ENCODE results near the gene ZNF202. TPM values are rescaled to one million over a fixed set of nuclear protein-coding genes. Genes with fewer than 3 reads are reported as not detected.
"Not testable (repeated sequence)": the region's sequence is repeated elsewhere in the genome, so short reads cannot be mapped to it uniquely, and the experiment has no call there.

The ZNF202 gene
- total and polyA plus RNA-seq, 5 experiments from 2014 or later = 5.3 to 30.4 (median 13.2) TPM

DNA sequence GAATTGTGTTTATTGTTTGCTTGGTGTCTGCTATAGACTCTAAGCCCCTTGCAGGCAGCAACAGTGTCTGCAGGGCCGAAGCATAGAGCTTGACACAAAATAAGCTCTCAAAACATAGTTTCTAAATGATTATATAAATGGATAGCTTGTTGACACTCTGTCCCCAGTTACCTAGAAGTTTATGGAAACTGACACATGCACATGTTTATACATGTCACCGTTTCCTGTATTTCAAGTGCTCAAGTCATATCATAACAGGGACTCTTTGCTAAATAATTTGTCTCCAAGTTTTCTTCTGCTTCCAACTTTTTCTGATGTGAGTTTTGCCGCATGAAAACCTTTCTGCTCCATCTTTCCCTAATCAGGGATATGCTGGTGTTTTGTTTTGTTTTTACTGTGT lies 16.5 kb upstream of the ZNF202 start:
- H3K27ac Mint-ChIP-seq = no peak overlapping the region
- peaks cover 0 to 12% (median 11%) of the 10 kb centered on the region in 3 donors for H3K36me3 Mint-ChIP-seq
- POLR2A ChIA-PET = no interaction called here
- peaks cover under 1 to 17% (median 11%) of the 10 kb centered on the region in 9 donors for H3K9me3 Mint-ChIP-seq
- no peaks in the 10 kb centered on the region for H3K4me1 Mint-ChIP-seq
- H3K4me3 Mint-ChIP-seq = no peak overlapping the region
- ATAC-seq (no peak), DNase-seq (no peak)
- H3K27me3 Mint-ChIP-seq = peaks cover 6 to 38% (median 18%) of the 10 kb centered on the region in 5 donors

DNA sequence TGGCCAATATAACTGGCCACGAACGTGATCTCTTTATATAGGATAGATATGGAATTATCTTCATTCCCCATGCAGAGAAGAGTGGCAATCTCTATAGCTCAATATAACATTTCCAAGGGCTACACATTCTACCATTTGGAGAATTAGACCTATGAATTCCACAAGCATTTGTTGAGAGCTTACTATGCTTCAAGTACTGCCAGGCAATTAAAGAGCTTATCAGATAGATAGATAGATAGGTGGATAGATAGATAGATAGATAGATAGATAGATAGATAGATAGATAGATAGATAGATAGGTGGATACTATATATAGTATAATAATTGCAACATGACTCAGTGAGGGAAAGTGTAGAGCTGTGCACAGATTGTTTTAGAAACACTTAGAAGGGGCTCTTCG lies 14.4 kb upstream of the ZNF202 start:
- DNase-seq (no peak), ATAC-seq (no peak)
- no peak overlapping the region for H3K4me3 Mint-ChIP-seq
- peaks cover 0 to under 1% (median 0%) of the 10 kb centered on the region in 9 donors for H3K9me3 Mint-ChIP-seq
- H3K36me3 Mint-ChIP-seq = no peaks in the 10 kb centered on the region
- H3K27ac Mint-ChIP-seq = peak overlapping the region in 1 of 10 donors; percentile 15
- peaks cover 7 to 59% (median 37%) of the 10 kb centered on the region in 5 donors for H3K27me3 Mint-ChIP-seq
- no peaks in the 10 kb centered on the region for H3K4me1 Mint-ChIP-seq
- POLR2A ChIA-PET = no interaction called here

GRCh38 chr11:123755344-123755743 lies 13.9 kb upstream of the ZNF202 start:
- DNase-seq (no peak), ATAC-seq (no peak)
- H3K27ac Mint-ChIP-seq = no peak overlapping the region
- H3K9me3 Mint-ChIP-seq = no peaks in the 10 kb centered on the region
- POLR2A ChIA-PET = no interaction called here
- no peak overlapping the region for H3K4me3 Mint-ChIP-seq
- no peaks in the 10 kb centered on the region for H3K36me3 Mint-ChIP-seq
- peaks cover 9 to 62% (median 39%) of the 10 kb centered on the region in 5 donors for H3K27me3 Mint-ChIP-seq
- H3K4me1 Mint-ChIP-seq = no peaks in the 10 kb centered on the region

DNA sequence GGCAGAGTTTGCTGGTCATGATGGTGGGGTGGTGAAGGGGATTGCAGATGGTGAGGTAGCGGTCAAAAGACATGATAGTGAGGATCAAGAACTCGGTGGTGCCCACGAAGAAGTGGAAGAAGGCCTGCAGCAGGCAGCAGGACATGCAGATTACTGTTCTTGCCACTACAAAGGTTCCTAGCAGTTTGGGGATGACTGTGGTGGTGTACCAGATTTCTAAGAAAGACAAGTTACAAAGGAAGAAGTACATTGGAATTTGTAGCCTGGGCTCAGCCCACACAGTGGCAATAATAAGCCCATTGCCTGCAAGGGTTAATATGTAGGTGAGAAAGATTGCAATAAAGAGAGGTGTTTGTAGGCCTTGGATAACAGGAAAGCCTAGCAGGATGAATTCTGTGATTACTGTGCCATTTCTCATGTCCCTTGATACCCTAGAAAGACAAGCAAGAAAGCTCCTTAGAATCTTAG lies 12.7 kb upstream of the ZNF202 start, which contains the start of gene OR6X1:
Gene OR6X1 (minus strand): TSS at position 418 of the 468 bp plus-strand sequence. CDS start 0 bp downstream, at position 418.
- H3K4me1 Mint-ChIP-seq = no peaks in the 10 kb centered on the region

GRCh38 chr11:123753110-123753509 lies 11.7 kb upstream of the ZNF202 start:
- ATAC-seq (no peak), DNase-seq (no peak)
- POLR2A ChIA-PET = no interaction called here
- H3K9me3 Mint-ChIP-seq = peaks cover 0 to 18% (median 0%) of the 10 kb centered on the region in 9 donors
- no peak overlapping the region for H3K4me3 Mint-ChIP-seq
- no peak overlapping the region for H3K27ac Mint-ChIP-seq
- peaks cover 0 to under 1% (median 0%) of the 10 kb centered on the region in 3 donors for H3K36me3 Mint-ChIP-seq
- H3K27me3 Mint-ChIP-seq = peaks cover 16 to 60% (median 44%) of the 10 kb centered on the region in 5 donors
- H3K4me1 Mint-ChIP-seq = no peaks in the 10 kb centered on the region

More for the DNA sequence above, 12.7 kb upstream of the ZNF202 start, which contains the start of gene OR6X1:
- ATAC-seq (no peak), DNase-seq (no peak)
- Mint-ChIP-seq H3K9me3 (peaks cover 0 to 8% (median 0%) of the 10 kb centered on the region in 9 donors), H3K27ac (no peak within 1 kb of the TSS), H3K27me3 (peaks cover 10 to 62% (median 44%) of the 10 kb centered on the region in 5 donors), H3K4me3 (no peak within 1 kb of the TSS), H3K36me3 (no peaks in the 10 kb centered on the region)
- POLR2A ChIA-PET = no interaction called here

DNA sequence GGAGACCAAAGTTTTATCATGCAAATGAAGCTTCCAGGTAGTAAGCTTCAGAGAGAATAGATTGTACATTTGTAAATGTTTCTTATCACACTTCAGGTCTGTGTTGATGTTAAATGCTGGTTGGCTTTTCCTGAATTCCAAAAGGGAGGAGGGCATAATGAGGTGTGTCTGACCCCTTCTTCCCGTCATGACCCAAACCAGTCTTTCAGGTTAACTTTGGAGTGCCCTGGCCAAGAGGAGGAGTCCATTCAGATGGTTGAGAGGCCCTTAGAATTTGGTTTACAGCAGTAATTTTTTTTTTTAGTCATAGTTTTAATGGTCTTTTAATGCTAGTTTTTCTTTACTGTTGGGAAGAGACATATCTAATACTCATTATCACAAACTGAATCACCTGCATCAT lies 10.3 kb upstream of the ZNF202 start:
- DNase-seq = no peak
- POLR2A ChIA-PET = no interaction called here
- no peak for ATAC-seq
- no peak overlapping the region for H3K27ac Mint-ChIP-seq
- H3K4me1 Mint-ChIP-seq = no peaks in the 10 kb centered on the region
- H3K36me3 Mint-ChIP-seq = peaks cover 0 to 5% (median 0%) of the 10 kb centered on the region in 3 donors
- H3K4me3 Mint-ChIP-seq = no peak overlapping the region
- H3K9me3 Mint-ChIP-seq = peaks cover 0 to 23% (median 0%) of the 10 kb centered on the region in 9 donors
- peaks cover 19 to 59% (median 37%) of the 10 kb centered on the region in 5 donors for H3K27me3 Mint-ChIP-seq

GRCh38 chr11:123748349-123748748 lies 6.9 kb upstream of the ZNF202 start:
- H3K36me3 Mint-ChIP-seq, POLR2A ChIA-PET, DNase-seq, H3K27ac Mint-ChIP-seq, H3K4me3 Mint-ChIP-seq, ATAC-seq, H3K4me1 Mint-ChIP-seq: not testable (repeated sequence)
- peaks cover 0 to 23% (median 0%) of the 10 kb centered on the region in 9 donors for H3K9me3 Mint-ChIP-seq
- peaks cover 19 to 62% (median 28%) of the 10 kb centered on the region in 5 donors for H3K27me3 Mint-ChIP-seq

DNA sequence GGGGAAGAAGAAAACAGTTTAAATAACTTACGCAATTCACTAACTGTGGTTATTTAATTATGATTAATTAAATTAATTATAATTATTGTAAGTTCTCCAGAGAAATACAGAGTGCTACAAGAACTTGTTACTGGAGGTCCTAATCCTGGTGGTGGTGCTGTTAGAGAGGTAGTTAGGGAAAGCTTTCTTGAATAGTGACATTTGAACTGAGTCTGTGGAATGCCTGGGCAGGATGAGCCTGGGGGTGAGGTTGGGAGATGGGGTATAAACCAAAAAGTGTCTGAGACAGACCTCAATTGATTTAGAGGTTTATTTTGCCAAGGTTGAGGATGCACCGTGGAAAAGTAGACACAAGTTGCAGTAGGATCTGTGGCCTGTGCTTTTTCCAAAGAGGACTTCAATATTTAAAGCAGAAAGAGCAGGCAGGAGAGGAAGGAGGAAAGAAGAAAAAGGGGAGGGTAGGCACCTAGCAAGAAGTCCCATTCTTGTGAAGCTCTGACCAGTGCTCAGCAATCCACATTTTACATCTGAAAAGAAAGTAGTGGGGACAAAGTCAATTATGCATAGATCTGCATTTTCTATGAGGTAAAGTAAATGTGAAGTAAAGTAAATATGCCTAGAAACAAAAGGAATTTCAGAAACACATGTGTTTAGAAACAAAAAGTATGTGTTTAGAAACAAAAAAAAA lies 4.4 kb upstream of the ZNF202 start:
- no peak for ATAC-seq
- Mint-ChIP-seq H3K9me3 (peaks cover 0 to 23% (median 0%) of the 10 kb centered on the region in 9 donors), H3K27ac (no peak overlapping the region), H3K4me1 (peaks cover 9 to 13% (median 12%) of the 10 kb centered on the region in 4 donors), H3K27me3 (peaks cover 8 to 40% (median 15%) of the 10 kb centered on the region in 5 donors), H3K36me3 (peaks cover 0 to 5% (median 0%) of the 10 kb centered on the region in 3 donors), H3K4me3 (no peak overlapping the region)
- no peak for DNase-seq
- POLR2A ChIA-PET = interaction anchor here (0.6 kb wide), 1 partner anchor 28 kb away, joined by 3 read pairs; no protein-coding TSS in a partner anchor

- DNase-seq (peak in 1 of 10 donors; percentile 3), ATAC-seq (no peak)
- H3K27me3 Mint-ChIP-seq = peaks cover 0 to 14% (median under 1%) of the 10 kb centered on the region in 5 donors
- H3K36me3 Mint-ChIP-seq = peaks cover under 1 to 12% (median under 1%) of the 10 kb centered on the region in 3 donors
- H3K4me1 Mint-ChIP-seq = peaks cover 22 to 41% (median 35%) of the 10 kb centered on the region in 4 donors
- H3K4me3 Mint-ChIP-seq = peak overlapping the region in 8 of 10 donors; percentile 90 to 99 (median 96)
- peak overlapping the region in 9 of 10 donors; percentile 81 to 99 (median 95) for H3K27ac Mint-ChIP-seq
- peaks cover 0 to under 1% (median 0%) of the 10 kb centered on the region in 9 donors for H3K9me3 Mint-ChIP-seq
- POLR2A ChIA-PET = interaction anchor here (0.7 kb wide), 3 partner anchors 65 to 1811 kb away, joined by 3 to 8 read pairs (median 4); no protein-coding TSS in a partner anchor
Observed at GRCh38 chr11:123742724-123743120, 1.3 kb upstream of the ZNF202 start.

- peak; percentile 13 to 15 for ATAC-seq
- H3K4me3 Mint-ChIP-seq = peak overlapping the region; percentile 90 to 99 (median 96)
- POLR2A ChIA-PET = interaction anchor here (0.7 kb wide), 1 partner anchor 314 kb away, joined by 3 read pairs; no protein-coding TSS in a partner anchor
- H3K4me1 Mint-ChIP-seq = peaks cover 23 to 45% (median 39%) of the 10 kb centered on the region in 4 donors
- peaks cover 0 to 14% (median 2%) of the 10 kb centered on the region in 3 donors for H3K36me3 Mint-ChIP-seq
- H3K27me3 Mint-ChIP-seq = peaks cover 0 to 11% (median 0%) of the 10 kb centered on the region in 5 donors
- no peaks in the 10 kb centered on the region for H3K9me3 Mint-ChIP-seq
- H3K27ac Mint-ChIP-seq = peak overlapping the region; percentile 92 to 99 (median 95)
- DNase-seq = peak in 3 of 10 donors; percentile 0 to 13 (median 12)
Observed at GRCh38 chr11:123742031-123742723, 717 bp upstream of the ZNF202 start.

- H3K27ac Mint-ChIP-seq = peak overlapping the region; percentile 91 to 97 (median 94)
- POLR2A ChIA-PET = interaction anchor here (1.0 kb wide), 1 partner anchor 33 kb away, joined by 3 read pairs; no protein-coding TSS in a partner anchor
- peaks cover 0 to 20% (median 7%) of the 10 kb centered on the region in 3 donors for H3K36me3 Mint-ChIP-seq
- peaks cover 0 to 2% (median 0%) of the 10 kb centered on the region in 5 donors for H3K27me3 Mint-ChIP-seq
- DNase-seq (no peak), ATAC-seq (no peak)
- H3K4me3 Mint-ChIP-seq = peak overlapping the region; percentile 90 to 99 (median 96)
- peaks cover 25 to 50% (median 43%) of the 10 kb centered on the region in 4 donors for H3K4me1 Mint-ChIP-seq
- H3K9me3 Mint-ChIP-seq = no peaks in the 10 kb centered on the region
Observed at GRCh38 chr11:123740787-123741158, 687 bp downstream of the ZNF202 start.

- no peak for ATAC-seq
- no peak overlapping the region for H3K4me3 Mint-ChIP-seq
- POLR2A ChIA-PET = no interaction called here
- DNase-seq = no peak
- no peak overlapping the region for H3K27ac Mint-ChIP-seq
- peaks cover 9 to 24% (median 20%) of the 10 kb centered on the region in 3 donors for H3K36me3 Mint-ChIP-seq
- H3K4me1 Mint-ChIP-seq = peaks cover 28 to 52% (median 48%) of the 10 kb centered on the region in 4 donors
- no peaks in the 10 kb centered on the region for H3K9me3 Mint-ChIP-seq
- H3K27me3 Mint-ChIP-seq = no peaks in the 10 kb centered on the region
Observed at GRCh38 chr11:123738374-123738773, 3.1 kb downstream of the ZNF202 start.

Measured in naive thymus-derived CD8-positive, alpha-beta T cell (primary cell).